HG02610 (cell line): ENCODE data around the gene GALNT10.

ENCODE experiments used
- ATAC-seq: cut with Tn5 transposase; IDR thresholded peaks from one replicate; pipeline ENCODE4 v1.9.1; 2021; ENCODE audit warnings: mild to moderate bottlenecking, moderate library complexity; ENCODE audit not compliant: unreplicated experiment

Gene GALNT10

GRCh38 chr5:154372661-154373060 is 182.1 kb downstream of the GALNT10 start:
- no peak for ATAC-seq

DNA sequence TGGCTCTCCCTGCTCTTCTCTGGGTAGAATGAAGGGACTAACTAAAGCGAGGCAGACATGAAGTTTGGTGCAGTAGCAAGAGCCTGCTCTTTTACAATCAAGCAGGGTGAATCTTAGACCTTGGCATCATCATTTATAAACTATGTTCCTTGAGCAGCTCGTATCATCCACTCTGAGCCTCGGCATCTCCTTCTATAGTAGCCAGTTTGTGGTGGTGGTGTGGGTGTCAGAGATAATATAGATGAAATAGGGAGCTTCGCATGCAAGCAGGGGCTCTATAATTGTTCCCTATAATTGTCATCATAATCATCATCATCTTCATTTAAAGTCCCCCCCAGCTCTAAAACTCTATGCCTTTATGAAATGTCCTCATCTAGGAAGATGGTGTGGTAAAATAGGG is 182.8 kb downstream of the GALNT10 start:
- ATAC-seq, result no peak

DNA sequence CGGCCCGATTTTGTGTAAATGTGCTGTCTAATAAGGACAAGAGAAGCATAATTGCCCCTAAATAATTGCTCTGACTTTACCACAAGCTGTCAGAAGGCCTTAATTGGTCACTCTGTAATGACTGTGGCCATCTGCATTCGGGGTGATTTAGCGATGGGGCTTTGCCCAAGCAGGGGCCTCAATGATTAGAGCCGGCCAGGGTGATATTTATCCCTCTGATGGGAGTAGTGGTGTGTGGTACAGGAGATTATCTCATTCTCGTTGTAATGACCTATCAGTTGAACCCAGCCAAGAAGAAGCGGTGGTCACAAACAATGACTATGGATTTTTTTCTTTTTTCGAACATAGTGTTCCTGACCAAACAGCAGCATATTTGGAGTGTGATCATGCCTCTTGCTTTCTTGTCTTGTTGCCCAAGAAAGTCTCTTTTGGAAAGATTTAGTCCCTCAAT is 183.2 kb downstream of the GALNT10 start:
- no peak for ATAC-seq

- ATAC-seq, result no peak
Observed at GRCh38 chr5:154374264-154374663, 183.7 kb downstream of the GALNT10 start.

GRCh38 chr5:154375329-154376008 is 184.9 kb downstream of the GALNT10 start:
- no peak for ATAC-seq

GRCh38 chr5:154376481-154376880 is 185.9 kb downstream of the GALNT10 start:
- ATAC-seq, result no peak

- no peak for ATAC-seq
Observed at GRCh38 chr5:154377754-154378533, 187.4 kb downstream of the GALNT10 start.

GRCh38 chr5:154380263-154380662 is 189.7 kb downstream of the GALNT10 start:
- no peak for ATAC-seq

GRCh38 chr5:154384480-154385235 is 194.1 kb downstream of the GALNT10 start:
- ATAC-seq, result peak; percentile 98

DNA sequence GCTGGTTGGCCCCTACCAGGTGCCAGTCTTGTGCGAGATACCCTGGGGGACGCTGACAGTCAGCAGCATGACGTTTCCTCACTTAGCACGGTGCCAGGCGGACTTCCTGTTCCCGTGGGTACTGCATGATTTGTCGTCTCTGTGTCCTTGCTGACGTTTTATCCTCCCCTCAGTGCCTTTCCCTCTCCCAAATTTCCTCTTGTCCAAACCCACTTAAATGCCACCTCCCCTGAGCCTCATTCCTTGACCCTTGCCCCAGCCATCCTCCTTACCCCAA is 194.6 kb downstream of the GALNT10 start:
- no peak for ATAC-seq

DNA sequence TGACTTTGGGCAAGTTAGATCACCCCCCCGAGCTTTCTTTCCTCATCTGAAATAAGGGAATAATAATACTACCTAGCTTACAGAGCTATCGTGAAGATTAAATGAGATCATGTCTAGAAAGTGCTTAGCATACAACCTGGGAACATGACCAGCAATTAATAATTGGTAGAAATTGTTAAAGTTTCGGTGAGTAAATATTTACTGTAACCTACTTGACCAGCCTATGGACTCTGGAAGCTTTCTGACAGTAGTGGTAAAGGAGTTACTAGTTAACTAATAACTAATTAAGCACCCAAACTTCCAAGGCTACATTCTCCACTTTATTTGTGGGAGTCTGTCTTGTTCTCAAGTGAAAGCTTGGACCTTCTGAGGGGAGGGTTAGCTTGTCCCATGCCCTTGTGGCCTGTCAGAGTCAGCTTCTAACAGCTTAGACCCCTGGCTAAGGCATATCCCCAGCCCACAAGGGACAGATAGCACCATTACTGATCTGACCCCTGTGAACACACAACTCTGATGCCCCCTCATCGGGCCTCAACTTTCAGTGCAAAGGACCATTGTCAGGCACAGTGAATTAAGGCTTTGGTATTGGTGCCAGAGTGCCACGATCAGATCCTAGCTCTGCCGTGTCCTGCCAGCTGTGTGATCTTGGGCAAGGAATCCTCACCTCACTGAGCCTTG is 196.6 kb downstream of the GALNT10 start:
- no peak for ATAC-seq

DNA sequence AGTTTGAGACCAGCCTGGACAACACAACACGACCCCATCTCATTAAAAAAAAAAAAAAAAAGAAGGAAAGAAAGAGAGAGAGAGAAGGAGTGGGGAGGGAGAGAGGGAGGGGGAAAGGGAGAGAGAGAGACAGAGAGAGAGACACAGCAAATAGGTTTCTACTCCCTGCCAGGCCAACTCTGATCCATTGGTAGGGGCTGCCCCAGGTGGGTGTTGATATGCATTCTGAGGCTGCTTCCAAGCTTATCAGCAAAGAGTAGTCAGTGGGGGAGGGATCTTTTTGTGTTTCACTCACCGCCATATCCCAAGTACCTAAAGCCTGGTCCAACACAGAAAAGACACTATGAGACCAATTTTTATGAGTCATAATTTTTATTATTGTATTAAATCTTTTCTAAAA is 198.3 kb downstream of the GALNT10 start:
- ATAC-seq, result no peak

- ATAC-seq, result no peak
Observed at GRCh38 chr5:154390096-154390495, 199.6 kb downstream of the GALNT10 start.

- no peak for ATAC-seq
Observed at GRCh38 chr5:154390746-154391359, 200.3 kb downstream of the GALNT10 start.

GRCh38 chr5:154391788-154392187 is 201.3 kb downstream of the GALNT10 start:
- ATAC-seq, result no peak

- ATAC-seq, result no peak
Observed at GRCh38 chr5:154393850-154394249, 203.3 kb downstream of the GALNT10 start.

- ATAC-seq, result no peak
Observed at GRCh38 chr5:154394307-154394706, 203.8 kb downstream of the GALNT10 start.

DNA sequence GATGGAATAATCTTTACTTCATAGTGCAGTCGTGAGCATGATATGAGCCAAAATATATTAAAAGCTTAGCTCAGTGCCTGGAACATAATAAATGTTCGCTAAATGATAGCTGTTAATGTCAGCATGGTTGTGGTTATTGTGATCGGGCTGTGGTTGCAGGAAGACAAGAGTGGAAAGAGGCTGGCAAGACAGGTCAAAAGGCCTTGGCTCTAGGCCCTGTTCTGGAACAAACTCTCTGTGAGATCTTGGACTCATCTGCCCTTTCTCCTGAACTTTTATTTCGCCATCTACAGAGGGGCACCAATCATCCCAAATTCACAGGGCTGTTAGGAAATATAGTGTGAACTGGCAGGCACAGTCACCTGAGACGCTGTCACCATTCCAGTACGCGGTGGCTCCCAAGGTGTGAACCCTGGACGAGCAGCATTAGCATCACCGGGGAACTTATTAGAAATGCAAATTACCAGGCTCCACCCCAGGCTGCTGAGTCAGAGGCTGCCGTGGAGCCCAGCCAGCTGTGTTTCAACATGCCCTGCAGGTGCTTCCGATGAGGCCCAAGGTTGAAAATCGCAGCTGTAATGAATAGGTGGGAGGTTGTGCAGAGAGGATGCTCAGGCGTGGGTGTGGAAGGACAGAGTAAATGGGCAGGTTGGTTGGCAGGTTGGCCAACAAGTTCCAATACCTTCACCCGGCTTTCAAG is 205.0 kb downstream of the GALNT10 start:
- peak; percentile 49 for ATAC-seq

DNA sequence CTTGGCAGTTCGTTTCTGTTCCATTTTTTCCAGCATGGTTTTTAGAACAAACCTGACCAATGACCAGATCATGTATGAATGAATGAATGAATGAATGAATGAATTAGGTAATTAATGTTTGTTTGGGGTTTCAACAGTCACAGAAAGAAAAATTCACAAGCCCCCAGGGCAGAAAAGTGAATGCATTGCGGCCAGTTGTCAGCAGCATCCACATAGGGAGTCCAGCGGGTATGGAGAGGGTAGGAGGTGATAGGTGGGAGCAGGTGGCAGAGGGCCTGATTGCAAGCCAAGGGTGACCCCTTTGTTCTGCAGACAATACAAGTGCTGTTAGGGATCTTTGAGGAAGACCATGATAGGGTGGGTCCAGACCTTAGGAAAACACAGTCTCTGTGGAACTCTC is 205.6 kb downstream of the GALNT10 start:
- ATAC-seq, result no peak
